GM23338 (cell line): ENCODE results near the gene COL18A1.

Experiments
- CREB1 ChIP-seq: fragments of 250-450 bp; sonication (Bioruptor Pico); IDR thresholded peaks from 2 replicates; pipeline ENCODE4 v1.5.0; 2020; ENCODE audit warnings: low read depth, mild to moderate bottlenecking, moderate library complexity
- CTCF ChIP-seq, 2 experiments: fragments of 200-600 bp in 1 of 2; sonication (generic) in 1 of 2; conservative IDR thresholded peaks; 2 replicates each; pipeline versions ENCODE4 v1.5.1 to v1.6.1; 2016 to 2017; ENCODE audit warnings: antibody characterized with exemption in 2 of 2, low read depth in 2 of 2, mild to moderate bottlenecking in 2 of 2, moderate library complexity in 1 of 2
- ETS1 ChIP-seq: IDR thresholded peaks from 2 replicates; pipeline ENCODE4 v1.6.1; 2016; ENCODE audit warnings: antibody characterized with exemption
- EZH2 ChIP-seq: fragments of 200-600 bp; sonication (generic); IDR thresholded peaks from one replicate; pipeline ENCODE4 v1.8.0; 2017; ENCODE audit warnings: antibody characterized with exemption, mild to moderate bottlenecking, low read depth; ENCODE audit not compliant: unreplicated experiment
- EZH2phosphoT487 ChIP-seq: fragments of 200-600 bp; sonication (generic); IDR thresholded peaks from one replicate; pipeline ENCODE4 v1.8.1; 2018; ENCODE audit warnings: antibody characterized with exemption; ENCODE audit not compliant: unreplicated experiment
- JUNB ChIP-seq: IDR thresholded peaks from one replicate; pipeline ENCODE4 v1.6.1; 2016; ENCODE audit warnings: antibody characterized with exemption; ENCODE audit not compliant: unreplicated experiment
- NANOG ChIP-seq: IDR thresholded peaks from 2 replicates; pipeline ENCODE4 v1.6.1; 2016; ENCODE audit warnings: antibody characterized with exemption, borderline replicate concordance
- POLR2AphosphoS5 ChIP-seq: IDR thresholded peaks from 2 replicates; pipeline ENCODE4 v1.6.1; 2016; ENCODE audit warnings: antibody characterized with exemption, low read depth
- REST ChIP-seq: IDR thresholded peaks from one replicate; pipeline ENCODE4 v1.6.1; 2018; ENCODE audit warnings: antibody characterized with exemption; ENCODE audit not compliant: unreplicated experiment
- STAT1 ChIP-seq: IDR thresholded peaks from one replicate; pipeline ENCODE4 v1.6.1; 2016; ENCODE audit warnings: antibody characterized with exemption; ENCODE audit not compliant: unreplicated experiment

GRCh38 chr21:45507888-45508508, 103.0 kb downstream of the COL18A1 start:
- TF ChIP-seq CTCF (conservative IDR thresholded peaks at IDR 0.05; ENCODE audit: low read depth in 2 of 2) (no peak), REST (no peak), EZH2 (no peak), CREB1 (no peak), NANOG (no peak), POLR2AphosphoS5 (no peak), EZH2phosphoT487 (no peak), JUNB (no peak), ETS1 (no peak), STAT1 (no peak)
